ENCODE results near the gene SGSH.

The SGSH gene

GRCh38 chr17:80198144-80198661 is 21.9 kb downstream of the SGSH start:
- H3K27ac Mint-ChIP-seq: no peak overlapping the region
- H3K4me3 Mint-ChIP-seq: no peak overlapping the region
- H3K9me3 Mint-ChIP-seq: peaks cover 8% of the 10 kb centered on the region
- H3K27me3 Mint-ChIP-seq (ENCODE audit: low read depth): peaks cover 8% of the 10 kb centered on the region
- peaks cover 2% of the 10 kb centered on the region for H3K36me3 Mint-ChIP-seq (ENCODE audit: low read depth)
- peaks cover 2% of the 10 kb centered on the region for H3K4me1 Mint-ChIP-seq (ENCODE audit: low read depth)

DNA sequence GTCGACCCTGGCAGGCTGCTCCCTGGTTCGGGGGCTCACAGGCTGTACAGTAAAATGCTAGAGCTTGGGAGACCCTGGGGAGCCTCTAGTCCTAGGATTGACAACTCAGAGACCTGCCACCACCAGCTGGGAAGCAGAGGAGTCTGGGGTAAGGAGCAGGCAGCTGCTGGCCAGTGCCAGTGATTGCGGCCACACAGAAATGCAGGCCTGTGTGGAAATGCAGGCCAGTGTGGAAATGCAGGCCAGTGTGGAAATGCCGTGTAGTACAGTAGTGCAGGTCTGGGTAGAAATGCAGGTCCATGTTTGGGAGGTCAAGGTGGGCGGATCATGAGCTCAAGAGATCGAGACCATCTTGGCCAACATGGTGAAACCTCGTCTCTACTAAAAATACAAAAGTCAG is 23.5 kb downstream of the SGSH start:
- H3K27ac Mint-ChIP-seq: no peak overlapping the region
- H3K36me3 Mint-ChIP-seq (ENCODE audit: low read depth): peaks cover 2% of the 10 kb centered on the region
- H3K9me3 Mint-ChIP-seq: peaks cover 8% of the 10 kb centered on the region
- no peak overlapping the region for H3K4me3 Mint-ChIP-seq
- peaks cover 8% of the 10 kb centered on the region for H3K27me3 Mint-ChIP-seq (ENCODE audit: low read depth)
- H3K4me1 Mint-ChIP-seq (ENCODE audit: low read depth): peaks cover 2% of the 10 kb centered on the region

DNA sequence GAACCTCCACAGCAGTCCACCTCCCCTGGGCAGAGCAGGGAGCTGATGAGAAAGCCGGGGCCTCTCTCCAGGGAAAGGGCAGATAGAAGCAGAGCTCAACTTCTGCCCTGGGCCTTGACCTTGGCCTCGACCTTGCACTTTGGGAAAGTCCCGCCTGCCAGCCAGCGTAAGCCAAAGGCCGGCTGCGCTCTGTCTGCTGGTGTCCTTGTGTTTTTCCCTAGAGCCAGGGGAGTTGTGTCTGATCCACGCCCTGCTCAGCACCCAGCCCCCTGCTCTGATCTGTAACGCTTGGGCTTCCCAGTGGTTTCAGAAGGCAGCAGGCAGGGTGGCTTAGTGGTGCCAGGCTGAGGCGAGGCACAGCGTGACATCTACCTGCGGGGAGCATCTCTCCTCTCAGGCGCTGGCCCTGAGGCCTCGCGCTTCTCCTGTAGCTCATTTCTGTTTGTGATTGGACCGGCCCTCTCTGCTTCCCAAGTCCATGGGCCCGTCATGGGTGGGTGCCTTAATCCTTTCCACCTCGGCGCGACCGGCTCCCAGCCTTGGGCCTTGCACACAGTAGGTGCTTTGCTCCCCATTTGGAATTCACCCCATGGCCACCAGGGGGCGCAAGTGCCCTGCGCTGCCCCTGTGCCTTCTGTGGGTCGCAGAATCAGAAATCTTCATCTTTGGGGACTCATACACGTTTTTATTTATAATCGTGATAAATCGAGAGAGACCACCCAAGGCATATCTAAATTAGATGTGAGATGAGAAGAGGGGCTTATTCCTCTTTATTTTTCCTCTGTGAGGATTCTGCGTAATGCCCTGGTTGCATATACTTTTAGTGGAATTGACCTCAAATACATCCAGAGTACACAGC is 24.2 kb downstream of the SGSH start:
- H3K4me3 Mint-ChIP-seq: no peak overlapping the region
- peaks cover 2% of the 10 kb centered on the region for H3K4me1 Mint-ChIP-seq (ENCODE audit: low read depth)
- H3K36me3 Mint-ChIP-seq (ENCODE audit: low read depth): peaks cover 2% of the 10 kb centered on the region
- H3K27ac Mint-ChIP-seq: no peak overlapping the region
- H3K9me3 Mint-ChIP-seq: peaks cover 8% of the 10 kb centered on the region
- peaks cover 8% of the 10 kb centered on the region for H3K27me3 Mint-ChIP-seq (ENCODE audit: low read depth)

- peaks cover 8% of the 10 kb centered on the region for H3K27me3 Mint-ChIP-seq (ENCODE audit: low read depth)
- peaks cover 2% of the 10 kb centered on the region for H3K4me1 Mint-ChIP-seq (ENCODE audit: low read depth)
- peaks cover 2% of the 10 kb centered on the region for H3K36me3 Mint-ChIP-seq (ENCODE audit: low read depth)
- no peak overlapping the region for H3K4me3 Mint-ChIP-seq
- peaks cover 8% of the 10 kb centered on the region for H3K9me3 Mint-ChIP-seq
- H3K27ac Mint-ChIP-seq: no peak overlapping the region
Observed at GRCh38 chr17:80195141-80195540, 25.0 kb downstream of the SGSH start.

DNA sequence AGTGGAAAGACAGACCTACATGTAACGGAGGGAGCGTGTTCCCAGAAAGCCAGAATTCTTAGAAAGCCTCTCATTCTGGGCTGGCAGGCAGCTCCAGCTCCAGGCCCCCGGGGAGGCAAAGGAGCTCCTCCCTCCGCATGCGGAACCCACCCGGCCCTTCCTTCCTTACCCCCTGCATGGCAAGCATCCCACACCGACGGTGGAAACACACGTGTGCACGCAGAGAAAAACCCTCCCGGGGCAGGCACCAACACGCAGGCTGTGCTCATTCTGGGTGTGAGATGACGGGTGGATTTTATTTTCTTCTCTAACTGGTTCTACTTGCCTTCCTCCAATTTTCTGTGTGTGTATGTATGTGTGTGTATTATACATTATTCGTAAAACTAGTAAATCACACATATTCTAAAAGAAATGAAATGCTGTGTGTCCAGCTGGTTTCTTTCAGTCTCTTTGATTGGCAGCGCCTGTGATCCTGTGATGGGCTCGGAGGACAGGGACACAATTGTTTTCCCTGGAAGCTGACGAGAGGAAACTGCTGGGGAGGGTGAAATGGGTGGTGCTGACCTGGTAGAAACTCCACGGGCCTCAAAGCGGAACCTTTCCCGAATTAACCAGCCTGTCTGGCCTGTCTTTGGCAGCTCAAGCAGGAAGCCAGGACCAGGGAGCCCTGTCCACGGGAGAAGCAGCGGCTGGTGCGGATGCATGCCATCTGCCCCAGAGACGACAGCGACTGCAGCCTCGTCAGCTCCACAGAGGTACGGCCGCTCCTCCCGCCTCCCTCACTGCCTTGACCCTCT is 28.1 kb downstream of the SGSH start:
- Mint-ChIP-seq H3K9me3 (peaks cover 8% of the 10 kb centered on the region), H3K27me3 (ENCODE audit: low read depth) (peaks cover 8% of the 10 kb centered on the region), H3K4me3 (no peak overlapping the region), H3K27ac (no peak overlapping the region), H3K36me3 (ENCODE audit: low read depth) (peaks cover 2% of the 10 kb centered on the region), H3K4me1 (ENCODE audit: low read depth) (peaks cover 2% of the 10 kb centered on the region)

DNA sequence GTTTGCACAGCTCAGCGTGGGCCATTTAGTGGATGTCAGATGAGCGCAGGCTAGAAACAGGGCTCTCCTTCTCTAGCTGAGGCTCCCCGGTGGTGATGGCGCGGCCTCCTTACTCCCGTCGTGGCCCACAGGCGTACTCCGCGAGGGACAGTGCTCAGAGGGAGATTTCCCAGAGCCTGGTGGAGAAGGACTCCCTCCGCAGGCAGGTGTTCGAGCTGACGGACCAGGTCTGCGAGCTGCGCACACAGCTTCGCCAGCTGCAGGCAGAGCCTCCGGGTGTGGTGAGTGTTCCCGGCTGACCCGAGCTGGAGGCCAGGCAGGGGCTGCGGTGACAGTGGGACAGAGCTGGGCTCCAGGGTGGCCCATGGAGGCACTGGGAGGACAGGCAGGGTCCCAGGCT is 28.9 kb downstream of the SGSH start:
- Mint-ChIP-seq H3K27ac (no peak overlapping the region), H3K36me3 (ENCODE audit: low read depth) (peaks cover 2% of the 10 kb centered on the region), H3K4me3 (no peak overlapping the region)

GRCh38 chr17:80190716-80191115 is 29.4 kb downstream of the SGSH start:
- peaks cover 8% of the 10 kb centered on the region for H3K27me3 Mint-ChIP-seq (ENCODE audit: low read depth)
- H3K36me3 Mint-ChIP-seq (ENCODE audit: low read depth): peaks cover 2% of the 10 kb centered on the region
- peaks cover 8% of the 10 kb centered on the region for H3K9me3 Mint-ChIP-seq
- no peak overlapping the region for H3K4me3 Mint-ChIP-seq
- no peaks in the 10 kb centered on the region for H3K4me1 Mint-ChIP-seq (ENCODE audit: low read depth)
- H3K27ac Mint-ChIP-seq: no peak overlapping the region

More for the DNA sequence above, 28.9 kb downstream of the SGSH start:
- peaks cover 8% of the 10 kb centered on the region for H3K9me3 Mint-ChIP-seq
- H3K27me3 Mint-ChIP-seq (ENCODE audit: low read depth): peaks cover 8% of the 10 kb centered on the region
- peaks cover 2% of the 10 kb centered on the region for H3K4me1 Mint-ChIP-seq (ENCODE audit: low read depth)

- Mint-ChIP-seq H3K27me3 (ENCODE audit: low read depth) (peaks cover 8% of the 10 kb centered on the region), H3K4me3 (no peak overlapping the region), H3K27ac (no peak overlapping the region), H3K36me3 (ENCODE audit: low read depth) (peaks cover 2% of the 10 kb centered on the region), H3K9me3 (peaks cover 8% of the 10 kb centered on the region), H3K4me1 (ENCODE audit: low read depth) (no peaks in the 10 kb centered on the region)
Observed at GRCh38 chr17:80189611-80190010, 30.5 kb downstream of the SGSH start.

DNA sequence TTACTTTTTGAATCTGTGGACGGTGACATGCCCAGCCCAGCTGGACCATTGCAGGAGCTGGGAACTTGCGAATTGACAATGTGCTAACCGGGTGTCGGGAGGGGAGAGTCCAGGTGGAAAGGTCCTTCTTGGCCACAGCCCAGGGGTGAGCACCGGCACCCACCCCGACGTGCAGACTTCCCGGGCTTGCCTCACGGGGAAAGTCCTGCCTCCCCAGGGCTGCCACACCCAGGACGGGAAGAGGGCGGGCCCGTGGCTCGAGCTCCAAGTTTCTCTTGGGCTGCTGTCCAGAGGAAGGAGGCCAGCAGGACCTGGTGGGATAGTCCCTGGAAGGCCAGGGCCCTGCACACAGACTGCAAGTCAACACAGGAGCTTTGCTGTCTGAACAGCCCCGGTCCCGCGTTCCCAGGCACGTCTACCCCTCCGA is 32.6 kb downstream of the SGSH start:
- Mint-ChIP-seq H3K9me3 (no peaks in the 10 kb centered on the region), H3K27me3 (ENCODE audit: low read depth) (no peaks in the 10 kb centered on the region), H3K4me3 (no peak overlapping the region), H3K36me3 (ENCODE audit: low read depth) (no peaks in the 10 kb centered on the region), H3K27ac (no peak overlapping the region), H3K4me1 (ENCODE audit: low read depth) (no peaks in the 10 kb centered on the region)

DNA sequence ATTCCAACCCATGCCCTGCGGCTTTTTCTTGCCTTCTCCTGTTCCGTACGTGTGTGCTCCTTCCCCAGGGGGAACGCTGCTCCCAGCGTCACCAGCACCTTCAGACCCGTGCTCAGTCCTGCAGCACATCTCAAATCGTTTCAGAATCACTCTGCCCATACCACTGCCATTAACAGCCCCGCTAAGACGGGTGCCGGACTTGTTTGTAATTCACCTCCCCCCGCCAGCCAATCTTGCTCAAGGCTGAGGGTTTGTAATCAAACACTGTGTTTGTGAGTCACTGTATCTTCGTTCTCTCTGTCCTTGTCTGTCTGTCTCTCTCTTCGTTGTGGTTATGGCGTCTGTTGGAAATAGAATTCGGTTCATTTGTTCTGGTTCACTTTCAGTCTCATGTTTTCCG is 33.0 kb downstream of the SGSH start:
- H3K27me3 Mint-ChIP-seq (ENCODE audit: low read depth): no peaks in the 10 kb centered on the region
- H3K4me1 Mint-ChIP-seq (ENCODE audit: low read depth): no peaks in the 10 kb centered on the region
- no peaks in the 10 kb centered on the region for H3K9me3 Mint-ChIP-seq
- no peaks in the 10 kb centered on the region for H3K36me3 Mint-ChIP-seq (ENCODE audit: low read depth)
- no peak overlapping the region for H3K4me3 Mint-ChIP-seq
- H3K27ac Mint-ChIP-seq: no peak overlapping the region

GRCh38 chr17:80185968-80186367 is 34.2 kb downstream of the SGSH start:
- H3K27ac Mint-ChIP-seq: no peak overlapping the region
- H3K27me3 Mint-ChIP-seq (ENCODE audit: low read depth): no peaks in the 10 kb centered on the region
- no peaks in the 10 kb centered on the region for H3K9me3 Mint-ChIP-seq
- no peaks in the 10 kb centered on the region for H3K4me1 Mint-ChIP-seq (ENCODE audit: low read depth)
- no peaks in the 10 kb centered on the region for H3K36me3 Mint-ChIP-seq (ENCODE audit: low read depth)
- H3K4me3 Mint-ChIP-seq: no peak overlapping the region

- Mint-ChIP-seq H3K4me1 (ENCODE audit: low read depth) (no peaks in the 10 kb centered on the region), H3K27ac (no peak overlapping the region)
Observed at GRCh38 chr17:80184423-80184714, 35.8 kb downstream of the SGSH start.

DNA sequence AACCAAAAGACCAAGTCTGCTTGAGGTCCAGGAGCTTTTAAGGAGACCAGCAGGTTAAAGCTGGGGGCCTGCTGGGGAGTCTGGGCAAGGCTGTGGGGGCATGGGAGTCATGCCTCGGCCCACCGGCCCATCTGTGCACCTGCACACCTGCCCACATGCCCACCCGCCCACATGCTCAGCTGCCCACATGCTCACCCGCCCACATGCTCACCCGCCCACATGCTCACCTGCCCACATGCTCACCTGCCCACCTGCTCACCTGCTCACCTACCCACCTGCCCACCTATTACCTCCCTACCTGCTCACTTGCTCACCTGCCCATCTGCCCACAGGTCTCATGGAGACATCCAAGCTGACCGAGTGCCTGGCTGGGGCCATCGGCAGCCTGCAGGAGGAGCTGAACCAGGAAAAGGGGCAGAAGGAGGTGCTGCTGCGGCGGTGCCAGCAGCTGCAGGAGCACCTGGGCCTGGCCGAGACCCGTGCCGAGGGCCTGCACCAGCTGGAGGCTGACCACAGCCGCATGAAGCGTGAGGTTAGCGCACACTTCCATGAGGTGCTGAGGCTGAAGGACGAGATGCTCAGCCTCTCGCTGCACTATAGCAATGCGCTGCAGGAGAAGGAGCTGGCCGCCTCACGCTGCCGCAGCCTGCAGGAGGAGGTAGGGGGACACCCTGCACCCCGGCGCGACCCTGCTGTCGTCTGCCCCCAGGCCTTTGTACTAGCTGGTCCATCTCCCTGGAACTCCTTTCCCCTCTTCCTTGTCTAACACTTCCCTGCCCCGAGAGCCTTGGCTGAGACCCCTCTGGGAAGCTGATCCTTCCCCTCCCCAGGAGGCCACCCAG is 36.3 kb downstream of the SGSH start:
- Mint-ChIP-seq H3K4me3 (no peak overlapping the region), H3K36me3 (ENCODE audit: low read depth) (no peaks in the 10 kb centered on the region), H3K4me1 (ENCODE audit: low read depth) (no peaks in the 10 kb centered on the region), H3K27me3 (ENCODE audit: low read depth) (no peaks in the 10 kb centered on the region), H3K27ac (no peak overlapping the region), H3K9me3 (no peaks in the 10 kb centered on the region)

More at GRCh38 chr17:80184423-80184714, 35.8 kb downstream of the SGSH start:
- no peaks in the 10 kb centered on the region for H3K27me3 Mint-ChIP-seq (ENCODE audit: low read depth)
- H3K4me3 Mint-ChIP-seq: no peak overlapping the region
- H3K36me3 Mint-ChIP-seq (ENCODE audit: low read depth): no peaks in the 10 kb centered on the region
- H3K9me3 Mint-ChIP-seq: no peaks in the 10 kb centered on the region

DNA sequence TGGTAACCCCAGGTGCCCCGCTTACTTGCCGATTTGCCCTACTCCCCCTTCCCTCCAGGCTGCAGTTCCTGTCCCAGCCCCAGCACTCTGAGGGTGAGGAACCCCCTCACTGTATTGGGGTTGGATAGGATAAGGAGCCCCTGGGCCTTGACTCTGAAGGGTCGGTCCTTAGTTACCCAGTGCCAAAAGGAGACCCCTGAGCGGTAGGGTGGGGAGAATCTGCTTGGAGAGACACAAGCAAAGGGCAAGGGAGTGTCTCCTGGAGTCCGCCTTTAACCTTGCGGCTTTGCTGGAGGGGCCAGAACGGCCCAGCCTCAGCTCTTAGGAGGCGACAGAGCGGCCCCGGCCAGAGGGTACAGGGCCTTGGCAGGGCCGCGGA is 37.3 kb downstream of the SGSH start:
- no peaks in the 10 kb centered on the region for H3K9me3 Mint-ChIP-seq
- H3K4me3 Mint-ChIP-seq: no peak overlapping the region
- H3K36me3 Mint-ChIP-seq (ENCODE audit: low read depth): no peaks in the 10 kb centered on the region
- no peak overlapping the region for H3K27ac Mint-ChIP-seq
- no peaks in the 10 kb centered on the region for H3K4me1 Mint-ChIP-seq (ENCODE audit: low read depth)
- no peaks in the 10 kb centered on the region for H3K27me3 Mint-ChIP-seq (ENCODE audit: low read depth)
